Ishikawa (cell line): ENCODE data around the gene LMBRD2.

Experiments used
- CEBPB ChIP-seq: IDR thresholded peaks from 2 replicates; pipeline ENCODE4 v1.6.1; 2012
- CREB1 ChIP-seq: IDR thresholded peaks from 2 replicates; pipeline ENCODE4 v1.6.1; 2012; ENCODE audit warnings: low read depth
- EGR1 ChIP-seq: IDR thresholded peaks from 2 replicates; pipeline ENCODE4 v1.6.1; 2012
- EP300 ChIP-seq: IDR thresholded peaks from 2 replicates; pipeline ENCODE4 v1.6.1; 2012; ENCODE audit warnings: borderline replicate concordance
- FOXM1 ChIP-seq: IDR thresholded peaks from 2 replicates; pipeline ENCODE4 v1.6.1; 2012; ENCODE audit warnings: low read depth, borderline replicate concordance
- MAX ChIP-seq: IDR thresholded peaks from 2 replicates; pipeline ENCODE4 v1.6.1; 2012
- NFIC ChIP-seq: IDR thresholded peaks from 2 replicates; pipeline ENCODE4 v1.6.1; 2012
- RAD21 ChIP-seq: IDR thresholded peaks from 2 replicates; pipeline ENCODE4 v1.6.1; 2012; ENCODE audit warnings: low read depth
- TAF1 ChIP-seq: IDR thresholded peaks from 2 replicates; pipeline ENCODE4 v1.6.1; 2012; ENCODE audit warnings: low read depth, mild to moderate bottlenecking
- TCF12 ChIP-seq: IDR thresholded peaks from 2 replicates; pipeline ENCODE4 v1.6.1; 2012; ENCODE audit warnings: low read depth
- TEAD4 ChIP-seq: IDR thresholded peaks from 2 replicates; pipeline ENCODE4 v1.6.1; 2012
- USF1 ChIP-seq: IDR thresholded peaks from 2 replicates; pipeline ENCODE4 v1.6.1; 2012
- YY1 ChIP-seq: IDR thresholded peaks from 2 replicates; pipeline ENCODE4 v1.6.1; 2012; ENCODE audit warnings: low read depth
- ZBTB7A ChIP-seq: IDR thresholded peaks from 2 replicates; pipeline ENCODE4 v1.6.1; 2012; ENCODE audit warnings: low read depth
- TF ChIP-seq, protein P1 (sequence below): IDR thresholded peaks from 2 replicates; pipeline ENCODE4 v1.6.1; 2012; ENCODE audit warnings: low read depth, mild to moderate bottlenecking

LMBRD2 gene

DNA sequence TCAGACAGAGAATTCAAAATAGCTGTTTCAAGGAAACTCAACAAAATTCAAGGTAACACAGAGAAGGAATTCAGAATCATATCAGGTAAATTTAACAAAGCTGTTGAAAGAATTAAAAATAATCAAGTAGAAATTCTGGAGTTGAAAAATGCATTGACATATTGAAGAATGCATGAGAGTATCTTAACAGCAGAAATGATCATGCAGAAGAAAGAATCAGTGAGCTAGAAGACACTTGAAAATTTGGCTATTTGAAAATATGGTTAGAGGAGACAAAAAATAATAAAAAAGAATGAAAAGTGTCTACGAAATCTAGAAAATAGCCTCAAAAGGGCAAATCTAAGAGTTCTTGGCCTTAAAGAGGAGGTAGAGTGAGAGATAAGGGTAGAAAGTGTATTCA is 22.9 kb downstream of the LMBRD2 start:
- TF ChIP-seq ZBTB7A (no peak), YY1 (no peak), EGR1 (no peak), MAX (no peak), NFIC (no peak), EP300 (no peak), CEBPB (no peak), TAF1 (no peak), FOXM1 (no peak), RAD21 (no peak), CREB1 (no peak), USF1 (no peak), TEAD4 (no peak), TCF12 (no peak)
- TF ChIP-seq, protein P1, sequence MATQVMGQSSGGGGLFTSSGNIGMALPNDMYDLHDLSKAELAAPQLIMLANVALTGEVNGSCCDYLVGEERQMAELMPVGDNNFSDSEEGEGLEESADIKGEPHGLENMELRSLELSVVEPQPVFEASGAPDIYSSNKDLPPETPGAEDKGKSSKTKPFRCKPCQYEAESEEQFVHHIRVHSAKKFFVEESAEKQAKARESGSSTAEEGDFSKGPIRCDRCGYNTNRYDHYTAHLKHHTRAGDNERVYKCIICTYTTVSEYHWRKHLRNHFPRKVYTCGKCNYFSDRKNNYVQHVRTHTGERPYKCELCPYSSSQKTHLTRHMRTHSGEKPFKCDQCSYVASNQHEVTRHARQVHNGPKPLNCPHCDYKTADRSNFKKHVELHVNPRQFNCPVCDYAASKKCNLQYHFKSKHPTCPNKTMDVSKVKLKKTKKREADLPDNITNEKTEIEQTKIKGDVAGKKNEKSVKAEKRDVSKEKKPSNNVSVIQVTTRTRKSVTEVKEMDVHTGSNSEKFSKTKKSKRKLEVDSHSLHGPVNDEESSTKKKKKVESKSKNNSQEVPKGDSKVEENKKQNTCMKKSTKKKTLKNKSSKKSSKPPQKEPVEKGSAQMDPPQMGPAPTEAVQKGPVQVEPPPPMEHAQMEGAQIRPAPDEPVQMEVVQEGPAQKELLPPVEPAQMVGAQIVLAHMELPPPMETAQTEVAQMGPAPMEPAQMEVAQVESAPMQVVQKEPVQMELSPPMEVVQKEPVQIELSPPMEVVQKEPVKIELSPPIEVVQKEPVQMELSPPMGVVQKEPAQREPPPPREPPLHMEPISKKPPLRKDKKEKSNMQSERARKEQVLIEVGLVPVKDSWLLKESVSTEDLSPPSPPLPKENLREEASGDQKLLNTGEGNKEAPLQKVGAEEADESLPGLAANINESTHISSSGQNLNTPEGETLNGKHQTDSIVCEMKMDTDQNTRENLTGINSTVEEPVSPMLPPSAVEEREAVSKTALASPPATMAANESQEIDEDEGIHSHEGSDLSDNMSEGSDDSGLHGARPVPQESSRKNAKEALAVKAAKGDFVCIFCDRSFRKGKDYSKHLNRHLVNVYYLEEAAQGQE = no peak

GRCh38 chr5:36125868-36126267 is 25.8 kb downstream of the LMBRD2 start:
- TF ChIP-seq NFIC = no peak
- TF ChIP-seq MAX = no peak
- no peak for TF ChIP-seq ZBTB7A
- no peak for TF ChIP-seq FOXM1
- TF ChIP-seq TAF1 = no peak
- TF ChIP-seq TCF12 = no peak
- no peak for TF ChIP-seq USF1
- no peak for TF ChIP-seq EGR1
- no peak for TF ChIP-seq TEAD4

GRCh38 chr5:36111238-36111637 is 40.4 kb downstream of the LMBRD2 start:
- TF ChIP-seq, protein P1 = no peak
- TF ChIP-seq RAD21 (no peak), CEBPB (no peak), FOXM1 (no peak), USF1 (no peak), TAF1 (no peak), MAX (no peak), TEAD4 (no peak), NFIC (no peak), EP300 (no peak), YY1 (no peak), ZBTB7A (no peak), CREB1 (no peak), EGR1 (no peak), TCF12 (no peak)

DNA sequence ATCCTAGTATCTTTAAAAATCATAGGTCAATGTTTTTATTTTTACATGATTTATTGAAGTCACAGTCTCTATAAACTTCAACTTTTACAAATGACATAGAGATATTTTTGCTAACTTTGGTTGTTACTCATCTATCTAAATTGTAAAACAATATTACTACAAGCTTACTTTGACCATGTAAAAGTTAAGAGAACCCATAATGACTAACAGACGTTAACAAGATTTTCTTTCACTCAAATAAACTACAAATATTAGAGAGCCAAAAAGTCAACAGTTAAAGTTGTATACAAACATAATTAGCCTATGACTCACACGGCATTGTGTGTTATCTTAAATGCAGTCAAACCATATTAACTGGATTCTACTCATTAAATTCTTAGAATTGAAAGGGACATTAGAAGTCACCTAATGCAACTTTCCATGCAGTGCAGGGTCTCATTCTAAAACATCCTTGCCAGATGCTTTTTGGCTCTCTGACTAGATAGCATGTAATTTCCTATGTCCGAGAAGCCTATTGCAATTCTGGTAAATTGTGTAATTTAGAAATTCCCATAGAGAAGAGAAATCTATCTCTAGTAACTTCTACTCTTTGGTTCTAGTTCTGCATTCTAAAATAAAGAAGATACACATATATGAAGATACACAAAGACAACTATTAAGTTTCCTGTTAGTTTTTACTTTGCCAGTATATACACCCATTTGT is 42.8 kb downstream of the LMBRD2 start:
- no peak for TF ChIP-seq NFIC
- TF ChIP-seq CEBPB = no peak
- TF ChIP-seq, protein P1 = no peak
- TF ChIP-seq MAX = no peak
- no peak for TF ChIP-seq CREB1
- no peak for TF ChIP-seq EGR1
- TF ChIP-seq TCF12 = no peak
- no peak for TF ChIP-seq RAD21
- TF ChIP-seq USF1 = no peak
